Endodermal cell (in vitro differentiated cells): ENCODE data around the gene ZNF343. TPM values are rescaled to one million over a fixed set of nuclear protein-coding genes. Genes with fewer than 3 reads are reported as not detected.

ENCODE experiments used
- DNase-seq: peaks from one replicate; pipeline ENCODE4 v3.0.0-alpha.2; 2017
- H3K27ac ChIP-seq: 2 replicates; pipeline ENCODE4 v1.5.1; 2013; ENCODE audit warnings: mild to moderate bottlenecking, low read depth, low read length, moderate library complexity
- H3K27me3 ChIP-seq: 2 replicates; pipeline ENCODE4 v1.6.1; 2013; ENCODE audit warnings: mild to moderate bottlenecking, low read length, moderate library complexity; ENCODE audit not compliant: insufficient read depth, control insufficient read depth, poor library complexity, severe bottlenecking
- H3K36me3 ChIP-seq: 2 replicates; pipeline ENCODE4 v1.7.0; 2013; ENCODE audit warnings: mild to moderate bottlenecking, low read length, moderate library complexity; ENCODE audit not compliant: control insufficient read depth, insufficient read depth
- H3K4me1 ChIP-seq: one replicate; pipeline ENCODE4 v1.7.0; 2013; ENCODE audit warnings: low read length; ENCODE audit not compliant: control insufficient read depth, insufficient read depth
- H3K4me3 ChIP-seq: 2 replicates; pipeline ENCODE4 v1.5.1; 2013; ENCODE audit warnings: mild to moderate bottlenecking, low read length, moderate library complexity
- H3K9ac ChIP-seq: 2 replicates; pipeline ENCODE4 v1.6.1; 2013; ENCODE audit warnings: mild to moderate bottlenecking, low read length, moderate library complexity; ENCODE audit not compliant: poor library complexity, severe bottlenecking; ENCODE audit errors: extremely low read depth
- H3K9me3 ChIP-seq: 2 replicates; pipeline ENCODE4 v1.6.1; 2013; ENCODE audit warnings: mild to moderate bottlenecking, low read length, moderate library complexity; ENCODE audit not compliant: control insufficient read depth
- H3K27ac Mint-ChIP-seq: 2 replicates; pipeline ENCODE4 v1.8.0; 2020; ENCODE audit warnings: mixed read lengths
- H3K27me3 Mint-ChIP-seq: 2 replicates; pipeline ENCODE4 v1.8.0; 2021; ENCODE audit warnings: mild to moderate bottlenecking, mixed read lengths; ENCODE audit not compliant: insufficient read depth
- H3K36me3 Mint-ChIP-seq: 2 replicates; pipeline ENCODE4 v1.8.0; 2020; ENCODE audit warnings: low read depth, mixed read lengths
- H3K4me1 Mint-ChIP-seq: 2 replicates; pipeline ENCODE4 v1.8.0; 2020; ENCODE audit warnings: mixed read lengths
- H3K4me3 Mint-ChIP-seq: 2 replicates; pipeline ENCODE4 v1.8.0; 2020; ENCODE audit warnings: mild to moderate bottlenecking, moderate library complexity, mixed read lengths
- H3K9me3 Mint-ChIP-seq: 2 replicates; pipeline ENCODE4 v1.8.0; 2020; ENCODE audit warnings: mild to moderate bottlenecking, mixed read lengths
- CTCF ChIP-seq: fragments of 200-600 bp; sonication (generic); conservative IDR thresholded peaks from 2 replicates; pipeline ENCODE4 v1.5.0; 2021; ENCODE audit warnings: antibody characterized with exemption, mild to moderate bottlenecking
- WGBS, 2 experiments: methylation state at CpG; one replicate each; pipeline versions ENCODE4 v1.1.5 to v1.1.7; 2013; ENCODE audit warnings: missing lambda C conversion rate in 2 of 2, mixed read lengths in 1 of 2; ENCODE audit not compliant: insufficient coverage in 1 of 2, insufficient read length in 1 of 2; 5-methylcytosine and 5-hydroxymethylcytosine counted together
- total RNA-seq, 2 donors: library from RNA; stranded (reverse); fragmentation: NEBNext Ultra II Directional in 1 of 2; extraction: Animal tissue kit (Norgen Biotek cat#: 25700) in 1 of 2; gene quantifications; 2 replicates in 1 of 2; 3 replicates in 1 of 2; pipeline ENCODE4 v1.2.1, GENCODE V29; 2021

ZNF343 gene
- total RNA-seq, 2 donors from 2014 or later = 6.9 to 10.1 TPM

- Histone ChIP-seq H3K27me3 (no peaks in the 10 kb centered on the region), H3K9me3 (peaks cover 6% of the 10 kb centered on the region), H3K36me3 (peaks cover 8% of the 10 kb centered on the region), H3K27ac (no peak overlapping the region), H3K4me1 (no peaks in the 10 kb centered on the region), H3K9ac (no peak overlapping the region), H3K4me3 (no peak overlapping the region)
- Mint-ChIP-seq H3K4me3 (no peak overlapping the region), H3K36me3 (peaks cover 17% of the 10 kb centered on the region), H3K9me3 (no peaks in the 10 kb centered on the region), H3K27ac (no peak overlapping the region), H3K27me3 (peaks cover 8% of the 10 kb centered on the region), H3K4me1 (peaks cover 10% of the 10 kb centered on the region)
- WGBS, 2 experiments = 85 to 89% methylated on average over 4 of the region's 4 CpGs
- no peak for DNase-seq
- TF ChIP-seq CTCF = no peak
Observed at GRCh38 chr20:2473516-2473915, 35.2 kb downstream of the ZNF343 start.

- H3K4me3 Mint-ChIP-seq = peak within 1 kb of the TSS; percentile 94
- H3K27me3 ChIP-seq = no peaks in the 10 kb centered on the region
Observed at GRCh38 chr20:2470423-2471193, 38.1 kb downstream of the ZNF343 start, which contains the start of gene SNRPB. Gene SNRPB, minus strand, starts transcription at chr20:2470789. Its CDS starts 99 bp downstream, at chr20:2470690.

GRCh38 chr20:2469991-2470422 lies 38.7 kb downstream of the ZNF343 start:
- peak overlapping the region; percentile 94 for H3K27ac ChIP-seq
- no peaks in the 10 kb centered on the region for H3K9me3 Mint-ChIP-seq
- H3K36me3 Mint-ChIP-seq = peaks cover 45% of the 10 kb centered on the region
- peak overlapping the region; percentile 96 for H3K9ac ChIP-seq
- WGBS, 2 experiments = 0% methylated on average over 10 to 19 of the region's 19 CpGs
- DNase-seq = no peak
- peaks cover 43% of the 10 kb centered on the region for H3K36me3 ChIP-seq
- H3K4me1 Mint-ChIP-seq = peaks cover 17% of the 10 kb centered on the region
- TF ChIP-seq CTCF = no peak
- no peaks in the 10 kb centered on the region for H3K9me3 ChIP-seq
- H3K27me3 ChIP-seq = no peaks in the 10 kb centered on the region
- peaks cover 8% of the 10 kb centered on the region for H3K27me3 Mint-ChIP-seq
- no peaks in the 10 kb centered on the region for H3K4me1 ChIP-seq
- H3K27ac Mint-ChIP-seq = peak overlapping the region; percentile 99
- peak overlapping the region; percentile 99 for H3K4me3 ChIP-seq
- peak overlapping the region; percentile 94 for H3K4me3 Mint-ChIP-seq

More at GRCh38 chr20:2470423-2471193, 38.1 kb downstream of the ZNF343 start, which contains the start of gene SNRPB:
- TF ChIP-seq CTCF = no peak
- no peaks in the 10 kb centered on the region for H3K4me1 ChIP-seq
- Mint-ChIP-seq H3K27me3 (peaks cover 8% of the 10 kb centered on the region), H3K9me3 (no peaks in the 10 kb centered on the region), H3K27ac (peak within 1 kb of the TSS; percentile 99), H3K36me3 (peaks cover 39% of the 10 kb centered on the region), H3K4me1 (peaks cover 17% of the 10 kb centered on the region)
- peak within 1 kb of the TSS; percentile 99 for H3K4me3 ChIP-seq
- H3K36me3 ChIP-seq = peaks cover 37% of the 10 kb centered on the region
- DNase-seq = peak; percentile 98
- peak within 1 kb of the TSS; percentile 94 for H3K27ac ChIP-seq
- whole genome bisulfite sequencing, 2 experiments = 0 to 1% methylated on average over 38 to 53 of the region's 53 CpGs
- no peaks in the 10 kb centered on the region for H3K9me3 ChIP-seq
- peak within 1 kb of the TSS; percentile 96 for H3K9ac ChIP-seq
